HUES48 (cell line): ENCODE measurements around the gene UPF1.

Source experiments
- H3K27ac ChIP-seq: one replicate; pipeline ENCODE4 v1.7.0; 2013; ENCODE audit warnings: low read depth, low read length, inconsistent platforms
- H3K27me3 ChIP-seq: 2 replicates; pipeline ENCODE4 v1.6.1; 2013; ENCODE audit warnings: mild to moderate bottlenecking, low read length; ENCODE audit not compliant: control insufficient read depth, insufficient read depth
- H3K36me3 ChIP-seq: 2 replicates; pipeline ENCODE4 v1.6.1; 2013; ENCODE audit warnings: low read length; ENCODE audit not compliant: control insufficient read depth, insufficient read depth
- H3K4me1 ChIP-seq: 2 replicates; pipeline ENCODE4 v1.6.1; 2013; ENCODE audit warnings: mild to moderate bottlenecking, low read length; ENCODE audit not compliant: control insufficient read depth, insufficient read depth
- H3K4me3 ChIP-seq: 2 replicates; pipeline ENCODE4 v1.5.1; 2013; ENCODE audit warnings: mild to moderate bottlenecking, low read depth, low read length
- H3K9ac ChIP-seq: 2 replicates; pipeline ENCODE4 v1.6.1; 2013; ENCODE audit warnings: mild to moderate bottlenecking, low read depth, low read length, moderate library complexity
- H3K9me3 ChIP-seq: 2 replicates; pipeline ENCODE4 v1.6.1; 2013; ENCODE audit warnings: low read length; ENCODE audit not compliant: control insufficient read depth, insufficient read depth

Gene UPF1

DNA sequence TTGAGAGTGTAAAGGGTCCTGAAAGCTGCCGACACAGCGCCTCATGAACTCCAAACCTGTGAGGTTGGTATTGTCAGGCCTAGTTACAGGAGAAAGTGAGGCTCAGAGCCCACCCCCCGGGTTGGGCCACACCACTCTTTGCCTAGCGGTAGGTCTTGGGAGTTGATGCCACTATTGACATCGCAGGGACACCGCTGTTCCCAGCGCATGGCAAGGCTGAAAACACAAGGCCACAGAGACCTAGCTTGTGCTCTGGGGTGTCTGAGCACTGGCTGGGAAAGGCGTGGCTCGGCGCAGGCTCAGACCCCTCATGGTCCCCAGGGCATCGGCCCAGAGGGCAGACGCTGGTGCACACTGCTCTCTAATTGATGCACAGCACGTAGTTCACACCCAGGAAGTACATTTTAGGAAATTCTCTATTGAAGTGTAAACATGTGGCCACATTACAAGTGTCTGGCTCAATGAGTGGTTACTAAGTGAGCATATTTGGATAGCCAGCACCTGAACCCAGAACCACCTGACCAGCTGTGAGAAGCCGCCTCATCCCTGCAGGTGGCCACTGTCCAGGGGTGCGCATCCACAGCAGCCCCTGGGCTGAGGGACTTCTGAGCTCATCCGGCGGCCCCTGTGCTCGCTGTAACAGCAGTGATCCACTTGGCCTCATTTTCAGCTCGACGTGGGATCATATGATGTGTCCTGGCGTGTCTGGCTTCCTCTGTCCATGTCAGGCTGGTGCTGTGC lies 27.3 kb downstream of the UPF1 start:
- no peak overlapping the region for H3K9ac ChIP-seq
- no peaks in the 10 kb centered on the region for H3K27me3 ChIP-seq
- no peaks in the 10 kb centered on the region for H3K4me1 ChIP-seq
- H3K27ac ChIP-seq: no peak overlapping the region
- H3K36me3 ChIP-seq: peaks cover 100% of the 10 kb centered on the region
- no peak overlapping the region for H3K4me3 ChIP-seq
- H3K9me3 ChIP-seq: no peaks in the 10 kb centered on the region

DNA sequence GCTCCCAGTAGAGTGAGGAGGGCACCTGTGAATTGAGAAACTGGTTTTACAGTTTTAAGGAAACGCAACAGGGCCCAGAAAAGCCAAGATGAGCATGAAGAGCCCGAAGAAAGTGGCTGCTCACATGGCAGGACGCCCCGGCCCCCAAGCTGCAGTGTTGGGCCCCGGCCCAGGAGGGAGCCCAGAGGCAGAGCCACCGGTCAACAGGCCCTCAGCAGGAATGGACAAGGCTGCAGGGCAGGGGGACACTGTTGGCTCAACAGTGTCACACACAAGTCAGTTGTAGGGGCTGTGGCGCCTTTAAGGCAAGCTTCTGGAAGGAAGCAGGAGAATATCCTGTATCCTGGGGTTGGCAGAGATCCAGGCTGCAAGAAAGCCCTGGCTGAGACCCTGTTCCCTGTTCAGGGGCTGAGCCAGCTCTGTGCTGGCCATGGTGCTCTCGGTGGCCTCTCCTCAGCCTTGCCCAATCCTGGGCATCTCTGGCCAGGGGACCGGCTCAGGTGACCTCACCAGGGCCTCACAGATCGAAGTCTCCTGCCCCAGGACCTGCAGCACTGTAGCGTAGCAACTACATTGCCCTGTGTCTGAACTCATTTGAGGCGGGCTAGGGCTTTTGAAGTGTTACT lies 28.0 kb downstream of the UPF1 start:
- no peaks in the 10 kb centered on the region for H3K27me3 ChIP-seq
- H3K9me3 ChIP-seq: no peaks in the 10 kb centered on the region
- H3K4me3 ChIP-seq: no peak overlapping the region
- H3K4me1 ChIP-seq: no peaks in the 10 kb centered on the region
- H3K9ac ChIP-seq: no peak overlapping the region
- H3K27ac ChIP-seq: no peak overlapping the region
- H3K36me3 ChIP-seq: peaks cover 100% of the 10 kb centered on the region

DNA sequence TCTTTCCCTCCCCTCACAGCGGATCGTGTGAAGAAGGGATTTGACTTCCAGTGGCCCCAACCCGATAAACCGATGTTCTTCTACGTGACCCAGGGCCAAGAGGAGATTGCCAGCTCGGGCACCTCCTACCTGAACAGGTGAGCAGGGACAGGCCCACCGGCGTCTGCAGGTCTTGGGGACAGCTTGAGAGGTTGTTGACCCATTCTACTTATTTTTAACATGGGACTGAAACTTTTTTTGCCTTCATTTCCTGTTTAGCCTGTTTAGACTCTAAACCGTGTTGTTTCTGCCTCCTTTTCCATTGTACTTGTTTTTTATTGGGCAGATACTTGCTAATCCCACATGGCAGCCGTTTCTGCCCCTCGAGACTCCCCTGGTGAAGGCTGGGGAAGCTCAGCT lies 28.5 kb downstream of the UPF1 start:
- Histone ChIP-seq H3K4me3 (no peak overlapping the region), H3K4me1 (no peaks in the 10 kb centered on the region), H3K9ac (no peak overlapping the region), H3K27ac (no peak overlapping the region), H3K36me3 (peaks cover 100% of the 10 kb centered on the region), H3K9me3 (no peaks in the 10 kb centered on the region), H3K27me3 (no peaks in the 10 kb centered on the region)

DNA sequence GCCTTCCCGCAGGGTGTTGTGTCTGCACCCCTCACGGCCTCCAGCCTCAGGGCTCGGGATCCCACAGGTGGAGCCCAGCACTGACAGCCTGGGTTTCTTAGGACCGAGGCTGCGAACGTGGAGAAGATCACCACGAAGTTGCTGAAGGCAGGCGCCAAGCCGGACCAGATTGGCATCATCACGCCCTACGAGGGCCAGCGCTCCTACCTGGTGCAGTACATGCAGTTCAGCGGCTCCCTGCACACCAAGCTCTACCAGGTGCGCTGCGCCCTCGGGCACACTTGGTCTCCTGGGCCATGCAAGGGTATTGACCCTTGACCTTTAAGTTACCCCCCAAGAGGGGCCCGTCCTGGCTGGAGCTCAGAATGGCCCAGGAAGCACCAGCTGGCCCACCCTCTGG lies 29.0 kb downstream of the UPF1 start:
- Histone ChIP-seq H3K27me3 (no peaks in the 10 kb centered on the region), H3K36me3 (peaks cover 100% of the 10 kb centered on the region), H3K4me1 (no peaks in the 10 kb centered on the region), H3K27ac (no peak overlapping the region), H3K9me3 (no peaks in the 10 kb centered on the region), H3K9ac (no peak overlapping the region), H3K4me3 (no peak overlapping the region)

DNA sequence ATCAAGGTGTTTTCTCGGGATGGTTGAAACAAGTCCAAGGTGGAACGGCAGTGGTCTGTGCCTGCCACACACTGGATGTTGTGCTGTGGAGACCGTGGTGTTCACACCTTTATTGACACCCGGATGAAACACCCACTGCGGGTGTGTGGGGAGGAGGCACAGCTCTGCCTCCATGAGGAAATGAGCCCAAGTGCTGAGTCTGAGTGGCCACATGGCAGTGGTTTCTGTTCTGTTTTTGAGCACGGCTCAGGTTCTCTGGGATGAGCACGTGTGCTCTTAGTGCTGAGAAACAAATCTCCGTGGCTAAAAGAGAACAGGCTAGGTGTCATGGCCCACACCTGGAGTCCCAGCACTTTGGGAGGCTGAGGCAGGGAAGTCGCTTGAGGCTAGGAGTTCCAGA lies 29.5 kb downstream of the UPF1 start:
- no peak overlapping the region for H3K27ac ChIP-seq
- H3K4me1 ChIP-seq: no peaks in the 10 kb centered on the region
- H3K9ac ChIP-seq: no peak overlapping the region
- H3K4me3 ChIP-seq: no peak overlapping the region
- H3K27me3 ChIP-seq: no peaks in the 10 kb centered on the region
- peaks cover 100% of the 10 kb centered on the region for H3K36me3 ChIP-seq
- no peaks in the 10 kb centered on the region for H3K9me3 ChIP-seq

DNA sequence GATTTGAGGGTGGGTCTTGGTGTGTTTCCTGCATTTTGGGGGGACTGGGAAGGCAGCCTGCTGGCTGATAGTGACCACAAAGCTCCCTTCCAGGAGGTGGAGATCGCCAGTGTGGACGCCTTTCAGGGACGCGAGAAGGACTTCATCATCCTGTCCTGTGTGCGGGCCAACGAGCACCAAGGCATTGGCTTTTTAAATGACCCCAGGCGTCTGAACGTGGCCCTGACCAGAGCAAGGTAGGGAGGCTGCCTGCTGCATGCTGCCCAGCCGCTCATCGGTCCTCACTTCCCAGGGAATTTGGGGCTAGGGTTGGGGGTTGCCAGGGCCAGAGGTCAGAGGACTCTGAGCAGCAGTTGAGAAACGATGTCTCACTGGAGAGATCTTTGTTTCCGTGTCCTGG lies 30.2 kb downstream of the UPF1 start:
- H3K36me3 ChIP-seq: peaks cover 98% of the 10 kb centered on the region
- no peak overlapping the region for H3K9ac ChIP-seq
- no peaks in the 10 kb centered on the region for H3K9me3 ChIP-seq
- no peaks in the 10 kb centered on the region for H3K4me1 ChIP-seq
- no peak overlapping the region for H3K4me3 ChIP-seq
- no peaks in the 10 kb centered on the region for H3K27me3 ChIP-seq
- H3K27ac ChIP-seq: no peak overlapping the region

DNA sequence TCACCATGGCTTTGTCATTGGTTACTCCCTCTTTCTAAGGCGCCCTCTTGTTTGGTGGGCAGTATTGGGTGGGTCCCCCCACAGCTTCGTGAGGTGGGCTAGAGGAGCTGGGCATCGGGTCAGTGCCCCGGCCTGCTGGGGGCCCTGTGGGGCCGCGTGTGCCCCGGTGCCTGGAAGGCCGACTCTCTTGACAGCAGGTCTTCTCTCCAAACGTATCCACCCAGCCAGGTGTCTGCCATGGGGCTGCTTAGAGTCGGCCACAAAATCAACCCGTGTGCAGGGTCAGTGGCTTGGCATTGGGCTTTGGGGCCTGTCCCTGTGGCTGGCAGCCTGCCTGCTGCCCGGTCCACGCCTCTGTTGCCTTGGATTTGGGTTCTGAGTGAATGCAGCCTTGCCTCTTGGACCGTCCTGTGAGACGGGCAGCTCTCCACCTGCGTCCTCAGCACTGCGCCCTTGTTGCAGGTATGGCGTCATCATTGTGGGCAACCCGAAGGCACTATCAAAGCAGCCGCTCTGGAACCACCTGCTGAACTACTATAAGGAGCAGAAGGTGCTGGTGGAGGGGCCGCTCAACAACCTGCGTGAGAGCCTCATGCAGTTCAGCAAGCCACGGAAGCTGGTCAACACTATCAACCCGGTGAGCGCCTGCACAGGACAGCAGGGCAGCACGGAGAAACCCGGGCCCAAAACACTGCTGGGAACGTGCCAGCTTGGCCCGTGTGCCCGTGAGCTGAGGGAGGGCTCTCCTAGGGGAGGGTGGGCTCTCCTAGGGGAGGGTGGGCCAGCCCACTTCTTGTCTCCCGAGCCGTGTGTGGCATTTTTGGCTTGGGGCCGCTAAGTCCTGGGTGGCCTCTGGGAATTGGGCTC lies 31.4 kb downstream of the UPF1 start:
- Histone ChIP-seq H3K36me3 (peaks cover 98% of the 10 kb centered on the region), H3K27me3 (no peaks in the 10 kb centered on the region), H3K9me3 (no peaks in the 10 kb centered on the region), H3K9ac (no peak overlapping the region), H3K4me1 (no peaks in the 10 kb centered on the region), H3K4me3 (no peak overlapping the region), H3K27ac (no peak overlapping the region)

DNA sequence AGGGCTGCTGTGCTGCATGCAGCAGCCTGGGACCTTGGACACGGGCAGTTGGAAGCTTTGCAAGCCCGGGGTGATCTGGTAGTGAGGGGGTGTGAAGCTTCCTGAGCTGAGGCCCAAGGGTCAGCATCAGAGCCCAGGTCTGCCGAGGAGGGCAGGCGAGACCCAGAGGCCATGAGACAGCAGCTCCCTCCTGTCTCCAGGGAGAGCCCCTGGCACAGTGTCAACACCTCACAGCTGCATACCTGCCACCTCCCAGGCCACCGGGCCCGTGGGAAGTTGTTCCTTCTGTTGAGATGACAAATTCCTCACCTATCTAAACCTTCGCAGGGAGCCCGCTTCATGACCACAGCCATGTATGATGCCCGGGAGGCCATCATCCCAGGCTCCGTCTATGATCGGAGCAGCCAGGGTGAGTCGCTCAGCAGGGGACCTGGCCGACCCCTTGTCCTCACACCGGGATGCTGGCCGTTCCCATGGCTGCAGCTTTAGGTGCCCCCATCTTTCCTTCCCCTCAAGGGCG lies 32.1 kb downstream of the UPF1 start:
- H3K27ac ChIP-seq: no peak overlapping the region
- H3K9me3 ChIP-seq: no peaks in the 10 kb centered on the region
- no peaks in the 10 kb centered on the region for H3K27me3 ChIP-seq
- H3K4me3 ChIP-seq: no peak overlapping the region
- no peak overlapping the region for H3K9ac ChIP-seq
- no peaks in the 10 kb centered on the region for H3K4me1 ChIP-seq
- H3K36me3 ChIP-seq: peaks cover 91% of the 10 kb centered on the region

DNA sequence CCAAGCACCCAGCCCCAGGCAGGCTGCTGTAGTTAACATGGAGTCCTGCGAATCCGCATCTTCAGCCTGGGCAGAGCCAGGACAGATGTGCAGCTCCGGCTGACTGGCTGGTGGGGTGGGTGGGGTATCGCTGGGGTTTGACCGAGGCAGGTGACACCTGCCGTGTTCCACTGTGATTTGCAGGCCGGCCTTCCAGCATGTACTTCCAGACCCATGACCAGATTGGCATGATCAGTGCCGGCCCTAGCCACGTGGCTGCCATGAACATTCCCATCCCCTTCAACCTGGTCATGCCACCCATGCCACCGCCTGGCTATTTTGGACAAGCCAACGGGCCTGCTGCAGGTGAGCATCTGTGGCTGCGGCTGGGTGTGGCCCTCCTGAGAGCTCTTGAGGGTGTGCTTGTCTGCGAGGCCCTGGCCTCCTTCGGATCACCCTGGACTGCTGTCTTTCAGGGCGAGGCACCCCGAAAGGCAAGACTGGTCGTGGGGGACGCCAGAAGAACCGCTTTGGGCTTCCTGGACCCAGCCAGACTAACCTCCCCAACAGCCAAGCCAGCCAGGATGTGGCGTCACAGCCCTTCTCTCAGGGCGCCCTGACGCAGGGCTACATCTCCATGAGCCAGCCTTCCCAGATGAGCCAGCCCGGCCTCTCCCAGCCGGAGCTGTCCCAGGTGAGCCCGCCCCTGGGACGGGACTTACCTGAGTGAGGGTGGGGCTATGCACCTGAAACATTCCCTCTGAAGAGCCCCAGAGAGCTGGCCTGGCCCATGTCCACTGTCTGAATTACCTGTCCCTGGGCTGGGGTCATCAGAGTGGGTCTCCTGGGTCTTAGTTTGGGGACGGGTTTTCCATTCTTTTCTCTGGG lies 33.6 kb downstream of the UPF1 start:
- Histone ChIP-seq H3K9ac (no peak overlapping the region), H3K9me3 (no peaks in the 10 kb centered on the region), H3K4me1 (no peaks in the 10 kb centered on the region), H3K27ac (no peak overlapping the region), H3K27me3 (no peaks in the 10 kb centered on the region), H3K4me3 (no peak overlapping the region), H3K36me3 (peaks cover 77% of the 10 kb centered on the region)

DNA sequence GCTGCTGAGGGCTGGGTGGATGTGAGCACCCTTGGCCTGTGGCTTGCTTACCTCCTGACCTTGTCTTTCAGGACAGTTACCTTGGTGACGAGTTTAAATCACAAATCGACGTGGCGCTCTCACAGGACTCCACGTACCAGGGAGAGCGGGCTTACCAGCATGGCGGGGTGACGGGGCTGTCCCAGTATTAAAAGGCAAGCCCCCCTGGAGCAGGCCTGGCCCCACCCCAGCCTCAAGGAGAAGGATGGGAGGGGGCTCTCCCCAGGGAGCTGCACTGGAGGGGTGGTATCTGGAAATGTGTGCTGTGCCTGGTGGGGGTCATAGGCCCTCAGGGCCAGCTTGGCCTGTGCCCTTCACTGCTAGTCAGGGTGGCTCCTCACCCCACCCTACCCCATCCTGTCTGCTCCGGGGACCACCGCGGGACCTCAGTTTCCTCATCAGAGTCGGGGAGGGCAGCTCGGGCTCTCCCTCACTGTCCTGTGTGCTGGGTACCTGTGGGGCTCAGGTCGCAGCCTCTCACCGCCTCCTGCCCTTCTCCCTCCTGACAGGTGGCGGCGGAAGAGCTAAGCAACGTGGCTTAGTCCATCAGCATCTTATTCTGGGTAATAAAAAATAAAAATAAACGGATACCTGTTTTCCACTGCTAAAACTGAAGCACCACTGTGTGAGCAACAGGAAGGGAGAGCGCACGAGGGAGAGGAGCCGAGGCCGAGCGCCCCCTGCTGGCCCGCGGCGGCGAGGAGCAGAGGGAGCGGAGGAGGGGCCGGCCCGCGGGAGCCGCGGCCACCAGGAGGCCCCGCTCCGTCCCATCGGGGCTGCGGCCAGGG lies 34.4 kb downstream of the UPF1 start:
- Histone ChIP-seq H3K9ac (no peak overlapping the region), H3K36me3 (peaks cover 68% of the 10 kb centered on the region), H3K4me3 (no peak overlapping the region), H3K4me1 (no peaks in the 10 kb centered on the region), H3K9me3 (no peaks in the 10 kb centered on the region), H3K27me3 (no peaks in the 10 kb centered on the region; the same call in 1 of the 2 replicates), H3K27ac (peak overlapping the region; percentile 25)
